WTC11 (cell line): Measurements from ENCODE around the gene AQP10. TPM values are rescaled to one million over a fixed set of nuclear protein-coding genes. Genes with fewer than 3 reads are reported as not detected.
A peak's percentile ranks its signal among the peaks of the same experiment; 100 is the strongest.

ENCODE experiments used
- ATAC-seq: fragments of 200-7000 bp; cut with Tn5 transposase; 2 replicates; pipeline ENCODE4 v1.10.0; 2021; ENCODE audit warnings: mild to moderate bottlenecking, moderate library complexity
- CTCF ChIA-PET: fragments of 300-600 bp; sonication (Branson Sonifier 250); formaldehyde crosslinking; loops from one replicate; lab custom pipeline; 2021; ENCODE audit warnings: antibody characterized with exemption; lab: Charles Lee
- POLR2A ChIA-PET: fragments of 350-600 bp; sonication (Branson Sonifier 250); formaldehyde crosslinking; loops from one replicate; lab custom pipeline; 2021; ENCODE audit warnings: antibody characterized with exemption; lab: Charles Lee
- DNase-seq: peaks from one replicate; pipeline ENCODE4 v3.0.0; 2021; ENCODE audit warnings: low spot score
- H3K27ac Mint-ChIP-seq: 2 replicates; pipeline ENCODE4 v1.8.0; 2021; ENCODE audit warnings: mixed read lengths
- H3K27me3 Mint-ChIP-seq: 2 replicates; pipeline ENCODE4 v1.8.0; 2021; ENCODE audit warnings: low read depth, mild to moderate bottlenecking, moderate library complexity, mixed read lengths
- H3K36me3 Mint-ChIP-seq: 2 replicates; pipeline ENCODE4 v1.8.0; 2021; ENCODE audit warnings: mixed read lengths
- H3K4me1 Mint-ChIP-seq: 2 replicates; pipeline ENCODE4 v1.8.0; 2022; ENCODE audit warnings: mixed read lengths
- H3K4me3 Mint-ChIP-seq: 2 replicates; pipeline ENCODE4 v1.8.0; 2021; ENCODE audit warnings: mild to moderate bottlenecking, moderate library complexity, mixed read lengths
- H3K9me3 Mint-ChIP-seq: 2 replicates; pipeline ENCODE4 v1.8.0; 2021; ENCODE audit warnings: mixed read lengths
- ATF3 ChIP-seq: sonication (generic); formaldehyde crosslinking; conservative IDR thresholded peaks from 2 replicates; pipeline ENCODE4 v1.8.1; 2022; ENCODE audit warnings: mild to moderate bottlenecking, missing genetic modification reagents
- ATF6 ChIP-seq: sonication (generic); formaldehyde crosslinking; IDR thresholded peaks from 2 replicates; pipeline ENCODE4 v1.8.1; 2023; ENCODE audit warnings: mild to moderate bottlenecking, missing genetic modification reagents
- CDX4 ChIP-seq: fragments of 250-450 bp; sonication (Bioruptor Pico); IDR thresholded peaks from 2 replicates; pipeline ENCODE4 v1.9.0; 2021; ENCODE audit warnings: moderate library complexity, mild to moderate bottlenecking, inconsistent platforms, borderline replicate concordance
- CREM ChIP-seq: sonication (generic); formaldehyde crosslinking; IDR thresholded peaks from 2 replicates; pipeline ENCODE4 v1.8.1; 2022; ENCODE audit warnings: mild to moderate bottlenecking, missing genetic modification reagents, moderate library complexity
- E2F1 ChIP-seq: sonication (generic); formaldehyde crosslinking; IDR thresholded peaks from 2 replicates; pipeline ENCODE4 v1.8.0; 2022; ENCODE audit warnings: mild to moderate bottlenecking, missing genetic modification reagents
- EMX1 ChIP-seq: fragments of 250-450 bp; sonication (Bioruptor Pico); IDR thresholded peaks from 2 replicates; pipeline ENCODE4 v1.8.0; 2021; ENCODE audit warnings: mild to moderate bottlenecking
- ETV6 ChIP-seq: sonication (generic); formaldehyde crosslinking; IDR thresholded peaks from 2 replicates; pipeline ENCODE4 v1.8.1; 2022; ENCODE audit warnings: mild to moderate bottlenecking, missing genetic modification reagents
- FOXP1 ChIP-seq: sonication (generic); formaldehyde crosslinking; IDR thresholded peaks from 2 replicates; pipeline ENCODE4 v1.8.0; 2022; ENCODE audit warnings: missing genetic modification reagents, mild to moderate bottlenecking, moderate library complexity, borderline replicate concordance
- GTF2I ChIP-seq: fragments of 250-450 bp; sonication (Bioruptor Pico); conservative IDR thresholded peaks from 2 replicates; pipeline ENCODE4 v1.4.0; 2021; ENCODE audit warnings: mild to moderate bottlenecking
- JUN ChIP-seq: sonication (generic); formaldehyde crosslinking; IDR thresholded peaks from 2 replicates; pipeline ENCODE4 v1.8.0; 2023; ENCODE audit warnings: mild to moderate bottlenecking, missing genetic modification reagents
- KAT7 ChIP-seq: sonication (generic); formaldehyde crosslinking; IDR thresholded peaks from 2 replicates; pipeline ENCODE4 v1.8.1; 2023; ENCODE audit warnings: missing genetic modification reagents, mild to moderate bottlenecking, borderline replicate concordance
- NFE2L1 ChIP-seq: sonication (generic); formaldehyde crosslinking; IDR thresholded peaks from 2 replicates; pipeline ENCODE4 v1.8.1; 2023; ENCODE audit warnings: missing genetic modification reagents
- NFYB ChIP-seq: sonication (generic); formaldehyde crosslinking; conservative IDR thresholded peaks from 2 replicates; pipeline ENCODE4 v1.8.0; 2022; ENCODE audit warnings: low read depth, missing genetic modification reagents
- NR3C1 ChIP-seq: sonication (generic); formaldehyde crosslinking; conservative IDR thresholded peaks from 2 replicates; pipeline ENCODE4 v1.8.1; 2023; ENCODE audit warnings: low read depth, mild to moderate bottlenecking, missing genetic modification reagents
- PRRX2 ChIP-seq: fragments of 250-450 bp; sonication (Bioruptor Pico); IDR thresholded peaks from 2 replicates; pipeline ENCODE4 v1.8.0; 2021; ENCODE audit warnings: mild to moderate bottlenecking
- SMAD3 ChIP-seq: sonication (generic); formaldehyde crosslinking; IDR thresholded peaks from 2 replicates; pipeline ENCODE4 v1.8.0; 2022; ENCODE audit warnings: missing genetic modification reagents, mild to moderate bottlenecking, borderline replicate concordance
- SMAD4 ChIP-seq: sonication (generic); formaldehyde crosslinking; IDR thresholded peaks from 2 replicates; pipeline ENCODE4 v1.8.0; 2022; ENCODE audit warnings: mild to moderate bottlenecking, missing genetic modification reagents
- SOX15 ChIP-seq: fragments of 250-450 bp; sonication (Bioruptor Pico); IDR thresholded peaks from 2 replicates; pipeline ENCODE4 v1.9.0; 2021; ENCODE audit warnings: mild to moderate bottlenecking
- USF2 ChIP-seq: sonication (generic); formaldehyde crosslinking; IDR thresholded peaks from 2 replicates; pipeline ENCODE4 v1.8.1; 2023; ENCODE audit warnings: mild to moderate bottlenecking, missing genetic modification reagents, moderate library complexity
- ZBTB21 ChIP-seq: sonication (generic); formaldehyde crosslinking; IDR thresholded peaks from 2 replicates; pipeline ENCODE4 v1.8.1; 2023; ENCODE audit warnings: mild to moderate bottlenecking, missing genetic modification reagents, borderline replicate concordance
- ZBTB43 ChIP-seq: sonication (generic); formaldehyde crosslinking; IDR thresholded peaks from 2 replicates; pipeline ENCODE4 v1.8.1; 2023; ENCODE audit warnings: mild to moderate bottlenecking, missing genetic modification reagents
- ZMAT4 ChIP-seq: fragments of 250-450 bp; sonication (Bioruptor Pico); IDR thresholded peaks from 2 replicates; pipeline ENCODE4 v1.9.0; 2021; ENCODE audit warnings: mild to moderate bottlenecking
- ZNF232 ChIP-seq: sonication (generic); formaldehyde crosslinking; IDR thresholded peaks from 2 replicates; pipeline ENCODE4 v1.8.0; 2022; ENCODE audit warnings: mild to moderate bottlenecking, missing genetic modification reagents
- ZNF396 ChIP-seq: fragments of 250-450 bp; sonication (Bioruptor Pico); IDR thresholded peaks from 2 replicates; pipeline ENCODE4 v1.8.0; 2021; ENCODE audit warnings: mild to moderate bottlenecking, moderate library complexity, borderline replicate concordance
- ZNF416 ChIP-seq: fragments of 250-450 bp; sonication (Bioruptor Pico); IDR thresholded peaks from 2 replicates; pipeline ENCODE4 v1.9.0; 2021; ENCODE audit warnings: mild to moderate bottlenecking, inconsistent platforms
- ZNF425 ChIP-seq: fragments of 250-450 bp; sonication (Bioruptor Pico); conservative IDR thresholded peaks from 2 replicates; pipeline ENCODE4 v1.9.0; 2021; ENCODE audit warnings: mild to moderate bottlenecking
- total RNA-seq: library from RNA; stranded (reverse); gene quantifications from 3 replicates; pipeline ENCODE4 v1.2.3, GENCODE V29; 2021

Gene AQP10
- total RNA-seq, 1 experiment from 2014 or later, result not detected

- Mint-ChIP-seq H3K27me3 (peaks cover 8% of the 10 kb centered on the region), H3K4me3 (no peak overlapping the region), H3K9me3 (no peaks in the 10 kb centered on the region), H3K4me1 (peaks cover 3% of the 10 kb centered on the region; the same call in 1 of the 2 replicates), H3K27ac (0 out of 2 replicates have a peak overlapping the region, but pooled peaks have one; percentile 43), H3K36me3 (peaks cover 55% of the 10 kb centered on the region)
- DNase-seq (no peak), ATAC-seq (no peak)
- TF ChIP-seq FOXP1 (CRISPR knock-in tag), result no peak
- no peak for TF ChIP-seq KAT7 (CRISPR knock-in tag)
- no peak for TF ChIP-seq ZBTB21
- no peak for TF ChIP-seq CDX4
- no peak for TF ChIP-seq ZNF232 (CRISPR knock-in tag)
- no peak for TF ChIP-seq ETV6 (CRISPR knock-in tag)
- TF ChIP-seq EMX1 (CRISPR knock-in tag), result no peak
- TF ChIP-seq ZMAT4 (CRISPR knock-in tag), result no peak
- TF ChIP-seq NR3C1 (CRISPR knock-in tag), result no peak
- TF ChIP-seq ZNF425 (CRISPR knock-in tag), result no peak
- TF ChIP-seq NFYB (CRISPR knock-in tag), result no peak
- TF ChIP-seq SMAD4 (CRISPR knock-in tag), result no peak
- no peak for TF ChIP-seq E2F1 (CRISPR knock-in tag)
- no peak for TF ChIP-seq ZBTB43 (CRISPR knock-in tag)
- no peak for TF ChIP-seq JUN (CRISPR knock-in tag)
- TF ChIP-seq ATF3 (CRISPR knock-in tag), result no peak
- no peak for TF ChIP-seq GTF2I (CRISPR knock-in tag)
- TF ChIP-seq PRRX2, result no peak
- CTCF ChIA-PET, result interaction anchor here (1.4 to 3.6 kb wide), 3 partner anchors 13 to 199 kb away, joined by 4 to 29 read pairs (median 5); no protein-coding TSS in a partner anchor
- POLR2A ChIA-PET, result no interaction called here
Observed at GRCh38 chr1:154347961-154348360, 27.1 kb downstream of the AQP10 start.

GRCh38 chr1:154348429-154349076, 27.7 kb downstream of the AQP10 start:
- H3K4me3 Mint-ChIP-seq, result no peak overlapping the region
- peak overlapping the region; percentile 63; the same call in 1 of the 2 replicates for H3K27ac Mint-ChIP-seq
- ATAC-seq, result no peak
- DNase-seq, result no peak
- no peaks in the 10 kb centered on the region for H3K9me3 Mint-ChIP-seq
- CTCF ChIA-PET, result interaction anchor here (1.4 to 3.6 kb wide), 3 partner anchors 13 to 198 kb away, joined by 4 to 29 read pairs (median 5); no protein-coding TSS in a partner anchor
- POLR2A ChIA-PET, result no interaction called here
- peaks cover 49% of the 10 kb centered on the region for H3K36me3 Mint-ChIP-seq
- peaks cover 12% of the 10 kb centered on the region for H3K27me3 Mint-ChIP-seq
- no peak for TF ChIP-seq USF2 (CRISPR knock-in tag)
- no peak for TF ChIP-seq E2F1 (CRISPR knock-in tag)
- no peak for TF ChIP-seq CREM (CRISPR knock-in tag)
- no peak for TF ChIP-seq ETV6 (CRISPR knock-in tag)
- no peak for TF ChIP-seq ZNF416 (CRISPR knock-in tag)
- TF ChIP-seq NFE2L1 (CRISPR knock-in tag), result no peak
- no peak for TF ChIP-seq ZNF396
- TF ChIP-seq SOX15, result no peak
- TF ChIP-seq ATF6, result no peak
- no peak for TF ChIP-seq SMAD3 (CRISPR knock-in tag)
- no peak for TF ChIP-seq JUN (CRISPR knock-in tag)
- H3K4me1 Mint-ChIP-seq, result peaks cover 6% of the 10 kb centered on the region
